IPS-NIHi11 (cell line): ENCODE data around the gene KERA.

Experiments used
- DNase-seq: peaks from one replicate; pipeline ENCODE4 v3.0.0; 2012; ENCODE audit warnings: mixed read lengths, low spot score

The KERA gene

GRCh38 chr12:91009319-91009950 is 48.4 kb downstream of the KERA start:
- DNase-seq: no peak

- DNase-seq: no peak
These were observed 50.1 kb downstream of the KERA start for GRCh38 chr12:91007531-91008290.

- DNase-seq: no peak
These were observed 53.0 kb downstream of the KERA start, which contains the start of gene EPYC for GRCh38 chr12:91004872-91005271. Gene EPYC, minus strand, starts transcription at chr12:91004972. Its CDS starts 2,407 bp downstream, at chr12:91002565.

- DNase-seq: no peak
These were observed 54.1 kb downstream of the KERA start for GRCh38 chr12:91003737-91004136.

- no peak for DNase-seq
These were observed 56.5 kb downstream of the KERA start for GRCh38 chr12:91001306-91001705.
